Measurements from ENCODE around the gene EYS.
"Not testable (repeated sequence)": the region's sequence is repeated elsewhere in the genome, so short reads cannot be mapped to it uniquely, and the experiment has no call there.

The EYS gene

GRCh38 chr6:64294034-64294433 lies 1413.0 kb downstream of the EYS start:
- no peak for DNase-seq (ENCODE audit: low read depth)

GRCh38 chr6:64293298-64293697 lies 1413.7 kb downstream of the EYS start:
- no peak for DNase-seq (ENCODE audit: low read depth)

GRCh38 chr6:64290867-64291266 lies 1416.2 kb downstream of the EYS start:
- no peak for DNase-seq (ENCODE audit: low read depth)

- DNase-seq (ENCODE audit: low read depth) = no peak
These were observed 1417.1 kb downstream of the EYS start for GRCh38 chr6:64289931-64290330.

GRCh38 chr6:64288351-64288750 lies 1418.7 kb downstream of the EYS start:
- no peak for DNase-seq (ENCODE audit: low read depth)

DNA sequence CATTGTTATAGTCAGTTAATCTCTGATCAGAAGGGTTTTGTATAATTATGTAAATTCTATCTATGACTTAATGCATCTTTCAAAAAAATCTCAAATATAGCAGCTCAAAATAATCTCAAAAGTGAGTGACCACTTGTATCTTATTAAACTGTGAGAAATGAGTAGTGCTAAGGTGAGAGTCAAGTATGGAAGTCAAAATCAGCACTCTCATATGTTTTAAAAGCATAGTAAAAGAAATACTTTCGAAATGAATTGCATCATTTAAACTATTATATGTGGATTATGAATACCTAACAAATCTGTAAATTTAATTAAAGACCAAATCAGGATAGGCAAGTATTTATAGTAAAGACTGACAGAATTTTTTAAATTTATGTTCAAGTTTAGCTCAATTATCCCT lies 1425.9 kb downstream of the EYS start:
- DNase-seq (ENCODE audit: low read depth) = no peak

- DNase-seq (ENCODE audit: low read depth) = peak; percentile 11
These were observed 1426.5 kb downstream of the EYS start for GRCh38 chr6:64280569-64280968.

DNA sequence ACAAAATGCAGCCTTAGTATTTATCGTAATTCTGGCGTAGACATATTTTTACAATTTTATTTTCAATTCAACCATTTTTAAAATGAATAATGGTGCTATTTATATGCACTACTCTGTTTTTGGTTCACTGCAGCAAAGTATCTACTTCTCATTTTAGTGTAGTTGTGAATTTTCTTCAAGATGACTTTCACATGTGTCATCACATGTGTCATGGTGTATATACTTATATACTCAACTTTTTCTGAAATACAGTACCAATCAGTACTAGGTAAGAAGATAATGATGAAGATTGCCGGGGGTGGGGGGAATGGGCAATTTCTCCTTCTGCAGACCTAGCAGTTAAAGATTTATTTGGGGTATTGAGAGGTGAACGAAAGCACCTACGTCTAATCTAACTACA lies 1436.9 kb downstream of the EYS start:
- DNase-seq (ENCODE audit: low read depth) = no peak

GRCh38 chr6:64266351-64266821 lies 1440.6 kb downstream of the EYS start:
- no peak for DNase-seq (ENCODE audit: low read depth)

GRCh38 chr6:64263778-64264177 lies 1443.2 kb downstream of the EYS start:
- no peak for DNase-seq (ENCODE audit: low read depth)

GRCh38 chr6:64259372-64259771 lies 1447.7 kb downstream of the EYS start:
- no peak for DNase-seq (ENCODE audit: low read depth)

- no peak for DNase-seq (ENCODE audit: low read depth)
These were observed 1448.3 kb downstream of the EYS start for GRCh38 chr6:64258752-64259151.

- no peak for DNase-seq (ENCODE audit: low read depth)
These were observed 1448.7 kb downstream of the EYS start for GRCh38 chr6:64258302-64258701.

- no peak for DNase-seq (ENCODE audit: low read depth)
These were observed 1449.4 kb downstream of the EYS start for GRCh38 chr6:64257586-64257985.

GRCh38 chr6:64256483-64256882 lies 1450.5 kb downstream of the EYS start:
- no peak for DNase-seq (ENCODE audit: low read depth)

DNA sequence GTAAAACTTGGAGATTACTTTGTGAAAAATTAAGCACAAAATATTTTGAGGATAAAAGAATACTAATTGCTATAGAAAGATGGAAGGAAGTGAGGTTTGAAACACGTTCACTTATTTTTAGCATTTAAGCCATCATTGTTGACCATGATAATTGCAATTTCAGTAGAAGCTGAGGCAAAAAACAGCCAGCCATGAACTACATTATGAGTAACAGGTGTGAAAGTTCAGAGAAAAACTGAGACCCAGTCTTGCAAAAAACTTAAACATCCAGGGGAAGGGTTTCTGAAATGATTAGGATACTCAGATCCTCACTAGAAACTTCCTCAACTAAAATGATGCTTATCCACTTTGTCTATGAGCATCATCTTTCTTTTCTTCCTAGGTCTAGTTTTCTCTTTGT lies 1452.0 kb downstream of the EYS start:
- DNase-seq (ENCODE audit: low read depth) = no peak

GRCh38 chr6:64254558-64254957 lies 1452.5 kb downstream of the EYS start:
- no peak for DNase-seq (ENCODE audit: low read depth)

DNA sequence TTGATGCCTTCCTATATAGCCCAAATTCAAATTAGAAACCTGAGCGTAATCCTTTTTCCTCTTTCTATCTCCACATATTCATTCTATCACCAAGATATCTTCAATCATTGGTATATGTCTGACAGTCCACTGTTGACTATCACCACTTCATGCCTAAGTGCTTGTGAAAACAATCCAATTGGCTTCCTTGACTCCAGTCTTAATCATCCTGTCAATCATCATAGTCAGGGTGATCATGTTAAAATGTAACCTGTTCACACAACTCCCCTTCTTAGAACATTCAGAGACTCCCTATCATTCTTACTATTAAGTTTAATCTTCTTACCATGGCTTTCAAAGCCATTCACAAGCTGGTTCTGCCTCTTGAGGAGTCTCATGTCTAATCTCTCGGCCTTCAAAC lies 1454.8 kb downstream of the EYS start:
- DNase-seq (ENCODE audit: low read depth) = no peak

DNA sequence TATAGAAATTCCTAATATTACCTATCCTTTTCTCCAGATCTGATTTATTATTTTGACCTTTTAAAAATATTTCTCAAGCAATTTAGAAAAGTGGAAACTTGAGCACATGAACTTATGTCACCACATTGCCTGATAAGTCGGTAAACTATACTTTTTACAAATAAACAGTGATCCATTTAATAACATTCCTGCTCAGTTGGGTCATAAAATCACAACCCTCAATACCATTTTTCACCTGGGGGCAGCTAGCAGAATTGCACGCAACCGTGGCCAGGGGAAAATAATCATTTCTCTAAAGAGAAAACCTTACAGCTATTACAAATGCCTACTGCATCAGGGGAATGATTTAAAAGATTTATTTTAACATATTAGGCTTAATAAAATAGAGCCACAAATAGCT lies 1456.9 kb downstream of the EYS start:
- DNase-seq (ENCODE audit: low read depth) = no peak

- no peak for DNase-seq (ENCODE audit: low read depth)
These were observed 1457.9 kb downstream of the EYS start for GRCh38 chr6:64249115-64249514.

GRCh38 chr6:64243618-64244017 lies 1463.4 kb downstream of the EYS start:
- DNase-seq (ENCODE audit: low read depth) = no peak

DNA sequence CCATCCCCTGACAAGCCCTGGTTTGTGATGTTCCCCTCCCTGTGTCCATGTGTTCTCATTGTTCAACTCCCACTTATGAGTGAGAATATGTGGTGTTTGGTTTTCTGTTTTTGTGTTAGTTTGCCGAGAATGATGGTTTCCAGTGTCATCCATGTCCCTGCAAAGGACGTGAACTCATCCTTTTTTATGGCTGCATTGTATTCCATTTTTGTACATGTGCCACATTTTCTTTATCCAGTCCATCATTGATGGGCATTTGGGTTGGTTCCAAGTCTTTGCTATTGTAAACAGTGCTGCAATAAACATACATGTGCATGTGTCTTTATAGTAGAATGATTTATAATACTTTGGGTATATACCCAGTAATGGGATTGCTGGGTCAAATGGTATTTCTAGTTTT lies 1468.1 kb downstream of the EYS start:
- DNase-seq (ENCODE audit: low read depth) = not testable (repeated sequence)

GRCh38 chr6:64238071-64238470 lies 1469.0 kb downstream of the EYS start:
- DNase-seq (ENCODE audit: low read depth) = no peak

DNA sequence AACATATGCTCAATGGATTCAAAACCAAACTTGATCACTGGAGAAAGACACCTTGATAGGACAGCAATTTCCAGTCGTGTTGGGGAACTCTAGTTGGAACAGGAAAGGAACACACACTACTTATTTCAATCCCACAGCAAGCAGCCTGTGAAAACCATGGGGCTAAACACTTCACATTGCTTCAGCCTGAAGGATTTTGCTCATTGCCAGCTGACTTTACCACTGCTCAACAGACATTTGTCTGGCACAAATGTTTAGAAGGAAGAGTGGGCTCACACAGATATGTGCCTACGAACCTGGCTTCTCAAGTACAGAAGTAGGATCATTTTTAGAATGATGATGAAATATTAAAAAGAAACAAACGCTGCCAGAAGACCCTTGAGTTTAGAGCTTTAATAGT lies 1473.3 kb downstream of the EYS start:
- DNase-seq (ENCODE audit: low read depth) = no peak

DNA sequence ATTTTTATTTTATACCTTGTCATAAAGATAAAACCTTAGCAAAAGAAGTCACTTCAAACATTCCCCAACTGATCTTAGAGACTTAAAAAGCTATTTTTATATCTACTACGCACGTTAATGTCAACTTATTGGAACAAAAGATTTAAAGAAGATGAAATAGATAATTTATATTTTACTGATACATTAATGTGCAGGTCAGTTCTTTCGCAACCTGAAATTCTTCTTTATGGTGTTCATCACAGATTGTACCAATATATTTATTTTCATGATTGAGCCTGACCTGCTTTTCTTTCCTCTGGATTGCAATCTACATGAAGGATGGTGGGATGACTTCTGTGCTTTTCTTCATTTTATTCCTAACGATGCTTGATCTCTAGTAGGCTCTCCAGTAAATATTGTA lies 1475.1 kb downstream of the EYS start:
- DNase-seq (ENCODE audit: low read depth) = no peak

Measured in HS-27A (cell line).